GM10847 (cell line): Measurements from ENCODE around the gene TENM3.

Source experiments
- POLR2A ChIP-seq: IDR thresholded peaks from 2 replicates; pipeline ENCODE4 v1.6.1; 2011; ENCODE audit not compliant: insufficient read length; ENCODE audit errors: extremely low read depth

The TENM3 gene

DNA sequence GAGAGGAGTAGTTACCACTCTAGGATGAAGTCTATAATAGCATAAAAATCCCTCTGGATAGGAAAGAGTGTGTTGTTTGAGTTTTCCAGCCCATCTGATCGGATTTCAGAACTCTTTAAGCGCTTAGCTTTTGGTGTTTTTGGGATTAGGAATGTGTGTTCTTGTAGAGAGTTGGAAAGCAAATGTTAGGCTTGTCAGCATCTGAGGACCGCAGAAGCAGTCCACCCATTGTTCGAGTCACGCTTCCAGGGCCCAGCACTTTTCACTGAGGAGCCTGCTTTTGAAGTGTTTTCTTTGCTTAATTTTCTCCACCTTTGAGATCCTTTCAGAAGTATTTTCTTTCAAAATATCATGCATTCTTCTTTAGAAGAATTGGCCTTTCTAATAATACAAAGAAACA, 306.2 kb downstream of the TENM3 start:
- no peak for TF ChIP-seq POLR2A

- TF ChIP-seq POLR2A, result no peak
Observed at GRCh38 chr4:182552948-182553347, 309.7 kb downstream of the TENM3 start.

- TF ChIP-seq POLR2A, result no peak
Observed at GRCh38 chr4:182553653-182554052, 310.5 kb downstream of the TENM3 start.

GRCh38 chr4:182554736-182555135, 311.5 kb downstream of the TENM3 start:
- TF ChIP-seq POLR2A, result no peak

- TF ChIP-seq POLR2A, result no peak
Observed at GRCh38 chr4:182555997-182556418, 312.8 kb downstream of the TENM3 start.

DNA sequence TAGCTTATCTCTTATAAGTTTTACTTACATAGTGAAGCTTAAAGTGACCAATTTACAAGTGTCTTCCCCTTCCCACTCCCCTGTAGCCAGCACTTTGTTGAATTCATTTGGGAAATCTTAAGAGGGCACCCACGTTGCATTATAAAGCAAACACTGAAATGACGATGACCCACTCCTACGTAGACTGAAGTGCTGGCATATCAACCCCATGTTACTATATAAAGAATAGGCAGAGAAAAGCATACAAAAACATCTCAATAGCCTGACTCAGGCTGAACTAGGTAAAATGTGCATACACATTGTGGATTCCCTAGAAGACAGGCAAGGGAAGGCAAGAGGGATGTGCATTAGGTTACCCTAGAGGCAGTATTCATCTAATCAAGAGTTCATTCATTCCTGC, 313.4 kb downstream of the TENM3 start:
- TF ChIP-seq POLR2A, result no peak

DNA sequence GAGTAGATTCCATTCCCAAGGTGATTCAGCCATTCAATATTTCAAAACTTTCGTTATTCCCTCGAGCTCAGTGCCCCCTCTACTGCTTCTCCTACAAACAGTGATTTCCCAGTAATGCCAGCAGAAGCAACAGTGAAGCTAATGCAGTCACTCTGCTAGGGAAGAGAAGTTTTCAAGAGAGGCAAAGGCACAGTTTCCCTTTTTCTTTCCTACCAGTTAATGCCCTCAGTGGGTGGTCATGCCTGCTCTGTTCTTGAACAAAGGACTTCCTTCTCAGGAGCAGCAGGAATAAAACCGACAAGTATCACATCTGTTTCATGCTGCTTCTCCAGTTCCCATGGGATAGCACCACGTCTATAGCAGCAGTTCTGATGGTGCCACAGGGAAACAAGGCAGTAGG, 317.2 kb downstream of the TENM3 start:
- no peak for TF ChIP-seq POLR2A

- TF ChIP-seq POLR2A, result no peak
Observed at GRCh38 chr4:182562350-182562749, 319.1 kb downstream of the TENM3 start.

DNA sequence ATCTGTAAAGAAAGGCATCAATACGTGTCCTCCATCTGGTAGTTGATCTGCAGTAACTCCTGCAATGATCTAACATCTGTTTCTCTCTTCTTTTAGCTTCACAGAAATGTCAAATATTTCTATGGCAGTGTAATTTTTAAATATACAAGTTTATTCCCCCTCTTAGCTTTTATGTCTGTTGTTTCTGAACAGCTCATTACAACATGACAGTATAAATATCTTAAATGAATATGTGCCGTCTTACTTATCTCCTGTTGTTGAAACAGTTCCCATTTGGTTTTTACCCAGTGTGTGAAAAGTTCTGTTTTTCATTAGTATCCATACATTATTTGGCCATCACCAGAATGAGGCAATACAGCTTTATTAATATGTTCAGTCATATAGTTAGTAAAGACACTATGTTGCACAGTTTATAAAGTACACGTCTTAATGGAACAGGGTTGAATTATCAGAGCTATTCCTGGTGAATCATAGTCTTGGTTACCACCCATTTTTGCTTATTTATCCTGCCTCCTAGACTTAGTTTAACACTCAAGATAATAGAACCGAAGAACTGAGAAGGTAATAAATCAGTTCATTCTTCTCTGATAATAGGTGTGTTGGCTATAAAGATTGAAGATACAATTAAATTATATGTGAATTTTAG, 321.6 kb downstream of the TENM3 start:
- no peak for TF ChIP-seq POLR2A

GRCh38 chr4:182567119-182567518, 323.9 kb downstream of the TENM3 start:
- TF ChIP-seq POLR2A, result no peak

DNA sequence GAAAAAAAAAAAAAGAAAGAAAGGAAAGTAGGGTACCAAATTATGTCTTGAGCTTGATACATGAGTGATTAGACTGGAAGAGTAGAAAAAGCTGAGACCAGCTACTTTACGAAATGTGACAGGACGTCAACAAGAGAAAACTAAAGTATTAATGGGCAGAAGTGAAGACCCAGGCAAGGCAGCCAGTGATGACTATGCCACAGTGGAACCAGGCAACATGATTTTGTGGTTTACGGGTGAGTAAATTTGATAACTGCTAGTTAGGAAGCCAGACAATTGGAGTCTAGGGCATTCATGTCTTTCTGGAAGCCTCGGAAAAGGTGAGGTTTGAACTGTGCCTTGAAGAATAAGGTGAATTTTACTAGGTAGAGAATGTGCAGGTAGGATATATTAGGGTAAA, 326.4 kb downstream of the TENM3 start:
- TF ChIP-seq POLR2A, result no peak

DNA sequence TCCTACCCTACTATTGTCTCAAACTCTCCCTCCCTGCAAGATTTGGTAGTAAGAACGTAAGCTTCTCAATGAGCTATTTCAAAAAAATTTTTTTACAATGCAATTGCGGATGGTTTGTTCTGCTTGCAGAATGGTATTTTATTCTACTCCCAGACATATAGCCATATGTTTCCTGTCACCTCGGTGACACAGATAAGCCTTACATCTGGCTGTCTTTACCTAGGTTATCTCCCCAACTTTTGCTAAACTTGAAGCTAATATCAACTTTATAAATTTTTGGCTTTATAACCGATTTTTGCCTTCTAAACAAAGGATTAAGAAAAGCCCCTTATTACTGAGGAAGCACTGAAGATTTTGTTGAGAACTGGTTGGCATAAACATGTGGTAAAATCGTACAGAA, 331.5 kb downstream of the TENM3 start:
- no peak for TF ChIP-seq POLR2A

GRCh38 chr4:182575225-182575624, 332.0 kb downstream of the TENM3 start:
- no peak for TF ChIP-seq POLR2A

- TF ChIP-seq POLR2A, result no peak
Observed at GRCh38 chr4:182576601-182577289, 333.5 kb downstream of the TENM3 start.

GRCh38 chr4:182577411-182577810, 334.2 kb downstream of the TENM3 start:
- TF ChIP-seq POLR2A, result no peak

DNA sequence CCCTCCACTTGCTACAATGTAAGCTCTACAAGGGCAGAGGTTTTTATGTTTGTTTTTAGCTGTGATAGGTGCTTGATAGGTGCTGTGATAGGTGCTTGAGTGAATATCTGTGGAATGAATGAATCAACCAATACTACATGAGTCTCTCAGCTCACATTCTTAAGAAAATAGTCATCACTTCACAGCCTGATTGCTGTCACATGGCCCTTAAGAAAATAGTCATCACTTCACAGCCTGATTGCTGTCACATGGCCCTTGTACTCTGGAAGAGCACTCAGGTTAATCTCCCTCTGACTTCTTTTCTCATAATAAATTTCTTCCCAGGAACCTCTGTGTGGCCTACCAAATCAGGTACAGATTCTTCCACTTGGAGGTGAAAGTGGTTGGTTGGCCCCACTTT, 335.2 kb downstream of the TENM3 start:
- no peak for TF ChIP-seq POLR2A

GRCh38 chr4:182582245-182582644, 339.0 kb downstream of the TENM3 start:
- no peak for TF ChIP-seq POLR2A

DNA sequence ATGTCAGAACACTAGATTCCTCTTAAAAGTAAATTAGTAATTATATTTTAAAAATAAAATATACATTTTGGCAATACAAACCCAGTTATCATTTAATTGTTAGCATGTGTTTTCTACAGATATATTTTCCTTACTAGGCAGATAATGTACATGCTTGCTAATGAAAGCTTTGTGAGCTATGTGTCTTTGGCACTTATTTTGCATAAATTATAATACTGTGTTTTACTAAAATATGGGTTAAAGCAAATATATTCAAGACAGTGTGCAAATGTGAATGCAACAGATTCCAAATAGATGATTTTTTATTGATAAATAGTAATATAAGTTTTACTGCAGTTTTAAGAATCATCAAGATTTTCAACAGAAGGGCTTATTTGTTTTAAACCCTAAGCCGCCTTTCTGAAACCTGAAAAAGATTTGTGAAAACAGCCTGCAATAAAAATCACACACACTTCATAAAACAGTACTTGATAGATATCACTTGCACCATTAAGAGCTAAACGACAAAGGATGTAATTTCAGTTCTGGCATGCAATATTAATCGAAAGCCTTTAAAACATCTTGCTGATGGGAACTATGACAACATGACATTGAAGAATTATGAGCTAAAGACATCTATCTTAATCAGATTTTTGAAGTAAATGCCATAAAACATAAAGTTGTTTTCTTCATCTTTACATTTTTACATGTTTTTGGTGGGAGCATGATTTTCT, 340.7 kb downstream of the TENM3 start:
- TF ChIP-seq POLR2A, result no peak
